GM21619 (cell line): Measurements from ENCODE around the gene C19orf67.

Experiments
- ATAC-seq: cut with Tn5 transposase; IDR thresholded peaks from one replicate; pipeline ENCODE4 v1.9.1; 2021; ENCODE audit not compliant: unreplicated experiment

Gene C19orf67

GRCh38 chr19:14085309-14085995 lies at the start of gene C19orf67:
Gene C19orf67, minus strand, starts transcription at chr19:14085783. Its CDS starts 156 bp downstream, at chr19:14085627.
- no peak for ATAC-seq

GRCh38 chr19:14135355-14135754 lies 49.8 kb upstream of the C19orf67 start:
- no peak for ATAC-seq

DNA sequence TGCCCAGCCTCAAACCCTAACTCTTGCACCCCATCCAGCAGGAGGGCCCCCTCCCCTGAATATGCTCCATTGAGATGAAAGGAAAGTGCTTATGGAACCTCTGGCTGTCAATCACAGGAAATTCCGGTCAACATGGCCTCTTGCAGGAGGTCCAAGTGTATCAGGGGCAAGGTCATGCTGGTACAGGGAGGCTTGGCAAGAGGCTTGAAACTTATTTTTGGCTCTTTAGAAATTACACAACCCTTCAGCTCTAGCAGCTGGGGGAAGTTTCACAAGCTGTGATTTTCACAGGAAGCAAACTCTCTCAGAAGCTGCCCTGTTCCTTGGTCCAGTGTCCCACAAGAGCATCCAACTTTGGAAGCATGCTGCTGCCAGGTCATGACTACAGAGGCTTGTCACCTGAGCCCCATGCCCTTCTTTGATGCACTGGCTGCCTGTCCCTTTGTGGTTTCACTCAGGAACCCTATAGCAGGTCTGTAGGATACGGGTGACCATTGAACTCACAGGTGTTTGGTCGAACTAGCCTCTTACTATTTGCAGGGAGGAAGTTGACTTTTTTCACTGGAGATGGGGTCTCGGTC lies 42.4 kb upstream of the C19orf67 start:
- no peak for ATAC-seq

- no peak for ATAC-seq
Observed at GRCh38 chr19:14127176-14127575, 41.6 kb upstream of the C19orf67 start.

DNA sequence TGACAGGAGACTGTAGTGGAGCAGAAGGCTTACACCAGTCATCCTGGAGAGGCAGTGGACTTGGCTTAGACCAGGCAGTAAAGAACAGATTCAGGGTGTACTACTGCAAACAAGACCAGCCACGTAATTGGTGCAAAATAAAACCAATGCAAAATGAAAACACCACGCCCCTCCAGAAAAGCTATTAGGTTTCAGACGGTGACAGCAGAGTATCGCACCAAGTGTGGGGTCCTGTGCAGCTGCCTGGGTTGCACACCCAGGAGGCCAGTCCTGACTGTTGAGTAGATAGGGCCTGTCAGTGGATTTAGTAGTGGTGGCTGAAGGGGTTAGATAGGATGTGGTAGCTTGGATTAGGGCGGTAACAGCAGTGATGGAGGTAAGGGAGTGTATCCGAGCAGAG lies 37.3 kb upstream of the C19orf67 start:
- ATAC-seq = no peak

DNA sequence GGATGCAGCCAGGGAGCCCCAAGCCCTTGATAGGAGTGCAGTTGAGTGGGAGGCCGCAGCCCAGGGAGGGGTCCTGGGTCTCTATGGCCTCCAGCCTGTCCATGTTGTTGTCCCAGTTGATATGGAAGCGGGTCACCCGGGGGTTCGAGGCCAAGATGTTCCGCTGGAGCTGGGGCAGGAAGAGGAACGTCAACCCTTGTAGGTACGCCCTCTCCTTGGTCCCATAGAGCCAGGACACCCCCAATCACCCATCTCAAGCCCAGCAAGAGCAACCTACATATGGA lies 34.9 kb upstream of the C19orf67 start:
- ATAC-seq = no peak

DNA sequence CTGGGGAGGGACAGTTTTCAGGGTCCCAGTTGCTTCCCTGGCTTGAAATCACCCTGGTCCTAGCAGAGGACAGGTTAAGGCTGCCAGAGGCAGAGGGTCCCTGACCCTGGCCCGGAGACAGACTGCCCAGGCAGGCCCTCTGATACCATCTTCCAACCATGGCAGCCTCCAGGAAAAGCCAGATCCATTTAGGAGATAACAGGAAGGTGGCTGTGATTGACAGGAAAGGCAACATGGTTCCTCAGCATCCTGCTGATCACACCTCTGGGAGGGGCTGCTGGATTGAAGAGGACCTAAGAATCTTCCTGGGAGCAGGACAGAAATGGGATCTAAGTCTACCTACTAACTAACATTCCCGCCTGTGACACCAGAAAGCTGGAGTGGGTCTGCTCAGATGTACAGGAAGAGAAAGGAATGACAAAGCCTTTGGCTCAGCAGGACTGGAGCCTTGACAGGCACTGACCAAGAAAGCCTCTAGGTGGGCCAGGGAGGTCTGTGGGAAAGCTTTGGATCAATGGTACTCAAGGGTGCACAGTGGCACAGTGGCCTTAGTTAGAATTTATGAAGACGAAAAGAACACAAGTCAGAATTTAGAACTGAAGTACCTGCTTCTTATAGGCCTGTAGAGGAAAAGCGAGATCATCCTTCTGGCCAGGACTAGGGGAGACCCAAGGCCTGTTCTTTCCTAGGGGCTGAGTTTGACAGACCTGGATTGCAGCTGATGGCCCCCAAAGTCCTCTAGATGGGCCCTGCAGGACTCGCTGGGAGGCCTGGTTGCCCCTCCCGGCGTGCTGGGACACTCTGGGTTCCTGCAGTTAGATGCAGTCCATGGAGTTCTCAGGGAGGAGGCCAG lies 34.3 kb upstream of the C19orf67 start:
- ATAC-seq = no peak

- ATAC-seq = no peak
Observed at GRCh38 chr19:14119146-14119545, 33.6 kb upstream of the C19orf67 start.

GRCh38 chr19:14118165-14119051 lies 32.8 kb upstream of the C19orf67 start:
- ATAC-seq = no peak

GRCh38 chr19:14117668-14118164 lies 32.1 kb upstream of the C19orf67 start, which contains the start of gene PRKACA:
Gene PRKACA, minus strand, starts transcription at chr19:14117762. Its CDS starts 215 bp downstream, at chr19:14117547.
- ATAC-seq = peak; percentile 86

- peak; percentile 4 for ATAC-seq
Observed at GRCh38 chr19:14116918-14117578, 31.5 kb upstream of the C19orf67 start.

DNA sequence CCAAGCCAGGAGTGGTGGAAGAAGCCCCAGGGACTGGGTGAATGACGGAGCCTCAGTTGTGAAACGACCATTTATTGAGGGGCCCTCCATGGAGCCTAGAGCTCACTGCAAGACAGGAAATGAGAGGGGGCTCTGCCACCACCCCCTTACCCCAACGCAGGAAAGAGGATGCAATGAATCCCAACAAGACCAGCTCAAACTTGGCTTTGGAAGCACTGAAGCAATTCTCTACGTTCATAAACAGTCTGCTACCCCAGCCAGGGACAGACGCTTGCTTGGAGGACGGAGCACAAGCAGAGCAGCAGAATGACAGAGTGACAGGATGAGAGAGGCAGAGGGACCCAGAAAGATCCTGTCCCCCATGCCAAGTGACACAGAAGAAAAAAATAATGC lies 30.9 kb upstream of the C19orf67 start:
- no peak for ATAC-seq

GRCh38 chr19:14115756-14116155 lies 30.2 kb upstream of the C19orf67 start:
- ATAC-seq = no peak

DNA sequence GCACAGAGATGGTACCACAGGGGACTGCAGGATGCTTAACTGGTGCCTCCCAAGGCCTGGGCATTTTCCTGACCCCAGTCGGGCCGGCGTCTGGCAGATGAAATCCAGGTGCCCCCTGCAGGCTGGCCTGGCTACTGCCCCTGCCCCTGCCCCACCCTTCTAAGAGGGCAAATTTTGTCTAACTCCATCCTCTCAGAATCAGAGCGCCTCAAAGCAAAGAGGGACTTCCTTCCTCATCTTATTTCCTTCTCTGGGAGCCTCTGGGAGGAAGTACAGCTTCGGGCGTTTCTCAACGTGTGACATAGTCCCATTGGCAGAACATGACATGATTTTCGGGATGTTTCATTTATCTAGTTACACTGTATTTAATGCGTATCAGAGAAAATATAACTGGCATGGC lies 29.3 kb upstream of the C19orf67 start:
- no peak for ATAC-seq

DNA sequence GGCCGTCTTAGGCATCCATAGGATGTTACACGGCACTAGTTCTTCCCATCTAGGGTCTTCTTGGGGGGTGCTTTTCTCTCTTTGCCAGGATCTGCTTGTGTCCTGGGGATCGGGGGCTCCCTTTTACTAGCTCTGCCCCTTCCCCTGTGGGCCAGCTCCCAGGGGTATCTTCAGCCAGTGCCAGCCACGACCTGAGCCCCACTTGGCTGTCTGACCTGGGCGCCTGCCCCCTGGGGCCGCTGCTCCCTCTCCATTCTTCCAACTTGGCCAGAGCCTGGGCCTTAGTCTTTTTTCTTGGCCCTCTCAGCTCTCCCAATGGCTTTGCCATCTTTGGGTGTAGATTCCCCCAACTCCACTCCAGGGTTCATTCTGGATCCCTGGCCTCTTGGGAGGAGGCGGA lies 28.9 kb upstream of the C19orf67 start:
- no peak for ATAC-seq

GRCh38 chr19:14113762-14114414 lies 28.3 kb upstream of the C19orf67 start:
- ATAC-seq = no peak

GRCh38 chr19:14112809-14113385 lies 27.3 kb upstream of the C19orf67 start:
- ATAC-seq = no peak

GRCh38 chr19:14112051-14112808 lies 26.6 kb upstream of the C19orf67 start:
- ATAC-seq = no peak

DNA sequence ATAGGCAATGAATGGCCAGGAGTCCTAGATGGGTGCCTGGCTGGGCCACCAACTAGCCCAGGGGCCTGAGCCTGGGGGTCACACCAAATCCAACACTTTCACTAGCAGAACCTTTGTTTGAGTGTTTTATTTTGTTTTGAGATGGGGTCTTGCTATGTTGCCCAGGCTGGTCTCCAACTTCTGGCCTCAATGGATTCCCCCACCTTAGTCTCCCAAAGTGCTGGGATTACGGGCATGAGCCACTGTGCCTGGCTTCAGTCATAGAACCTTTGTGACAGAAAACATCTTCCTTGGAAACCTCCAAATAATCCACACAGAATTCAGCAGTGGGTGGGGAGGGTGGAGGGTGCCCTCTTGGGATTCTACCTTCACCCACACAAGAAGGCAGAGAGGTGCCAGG lies 25.9 kb upstream of the C19orf67 start:
- ATAC-seq = no peak
